K562 (cell line): Measurements from ENCODE around the gene VMP1. TPM values are rescaled to one million over a fixed set of nuclear protein-coding genes. Genes with fewer than 3 reads are reported as not detected.

Source experiments
- ARID1B ChIP-seq: fragments of 450-650 bp; IDR thresholded peaks from 2 replicates; pipeline ENCODE4 v1.6.1; 2016; ENCODE audit warnings: antibody characterized with exemption, mild to moderate bottlenecking, inconsistent platforms
- FOXM1 ChIP-seq, 2 experiments: fragments of 450-650 bp in 1 of 2; sonication (generic) in 1 of 2; formaldehyde crosslinking in 1 of 2; IDR thresholded peaks; 2 replicates each; pipeline versions ENCODE4 v1.6.1 to v1.9.0; 2017 to 2022; ENCODE audit warnings: low read depth in 2 of 2, mild to moderate bottlenecking in 2 of 2, missing genetic modification reagents in 1 of 2, moderate library complexity in 1 of 2
- PCBP2 ChIP-seq: fragments of 200-400 bp; formaldehyde crosslinking; IDR thresholded peaks from 2 replicates; pipeline ENCODE4 v1.6.1; 2018; ENCODE audit warnings: low read length, low read depth, mild to moderate bottlenecking, moderate library complexity; ENCODE audit not compliant: poor library complexity, severe bottlenecking
- PTTG1 ChIP-seq: fragments of 450-650 bp; IDR thresholded peaks from 2 replicates; pipeline ENCODE4 v1.6.1; 2016; ENCODE audit warnings: low read depth, mild to moderate bottlenecking, missing genetic modification characterization, missing compliant biosample characterization
- SIX5 ChIP-seq, 2 experiments: IDR thresholded peaks; 2 replicates each; pipeline ENCODE4 v1.6.1; 2011; ENCODE audit warnings: low read length in 2 of 2, borderline replicate concordance in 1 of 2, low read depth in 1 of 2, mild to moderate bottlenecking in 1 of 2, moderate library complexity in 1 of 2; ENCODE audit not compliant: insufficient read depth in 1 of 2
- SRSF9 ChIP-seq: fragments of 200-400 bp; formaldehyde crosslinking; IDR thresholded peaks from 2 replicates; pipeline ENCODE4 v1.6.1; 2017; ENCODE audit warnings: low read depth, low read length, borderline replicate concordance
- THRAP3 ChIP-seq: fragments of 450-650 bp; IDR thresholded peaks from 2 replicates; pipeline ENCODE4 v1.6.1; 2016; ENCODE audit warnings: mild to moderate bottlenecking, inconsistent platforms, borderline replicate concordance
- ZFX ChIP-seq: sonication (generic); formaldehyde crosslinking; IDR thresholded peaks from 2 replicates; pipeline ENCODE4 v1.8.0; 2022; ENCODE audit warnings: mild to moderate bottlenecking, missing genetic modification reagents, moderate library complexity
- ZNF134 ChIP-seq: fragments of 250-450 bp; sonication (Bioruptor Pico); conservative IDR thresholded peaks from 2 replicates; pipeline ENCODE4 v1.4.0; 2020
- polyA plus RNA-seq, 8 experiments: library from polyadenylated mRNA; depleted of rRNA in 4 of 8; stranded (reverse) in 5 of 8; unstranded in 3 of 8; fragments of >200 nt; fragmentation: Nextera tagmentation in 2 of 8; fragmentation: Illumina TruSeq in 1 of 8; extraction: Ambion mirVana in 2 of 8; extraction: Trizol in 1 of 8; gene quantifications; 2 replicates each; pipeline versions ENCODE4 v1.2.1 to v1.2.3, GENCODE V29; 2011 to 2014; ENCODE audit warnings: inconsistent platforms in 1 of 8, missing spikeins in 1 of 8
- total RNA-seq, 7 experiments: library from RNA; depleted of rRNA in 6 of 7; stranded (reverse); fragments of >200 nt in 6 of 7; fragmentation: Illumina TruSeq in 2 of 7; extraction: Trizol in 2 of 7; gene quantifications; 2 replicates each; pipeline versions ENCODE4 v1.2.1 to v1.2.3, GENCODE V29; 2011 to 2021; ENCODE audit warnings: low replicate concordance in 1 of 7
- TF ChIP-seq, protein P1 (sequence below): sonication (generic); formaldehyde crosslinking; IDR thresholded peaks from 2 replicates; pipeline ENCODE4 v1.8.1; 2023; ENCODE audit warnings: mild to moderate bottlenecking, missing genetic modification reagents
- TF ChIP-seq, protein P2 (sequence below): fragments of 450-650 bp; formaldehyde crosslinking; IDR thresholded peaks from 2 replicates; pipeline ENCODE4 v1.4.0; 2020; ENCODE audit warnings: mild to moderate bottlenecking, moderate library complexity
- TF ChIP-seq, protein P3 (sequence below): fragments of 450-650 bp; IDR thresholded peaks from 2 replicates; pipeline ENCODE4 v1.6.1; 2016; ENCODE audit warnings: antibody characterized with exemption

The VMP1 gene
- total and polyA plus RNA-seq, 9 of the 15 experiments (the other 6 are each of a cell fraction or from before 2014, with no cell fraction given), result 123 to 304 (median 151) TPM

DNA sequence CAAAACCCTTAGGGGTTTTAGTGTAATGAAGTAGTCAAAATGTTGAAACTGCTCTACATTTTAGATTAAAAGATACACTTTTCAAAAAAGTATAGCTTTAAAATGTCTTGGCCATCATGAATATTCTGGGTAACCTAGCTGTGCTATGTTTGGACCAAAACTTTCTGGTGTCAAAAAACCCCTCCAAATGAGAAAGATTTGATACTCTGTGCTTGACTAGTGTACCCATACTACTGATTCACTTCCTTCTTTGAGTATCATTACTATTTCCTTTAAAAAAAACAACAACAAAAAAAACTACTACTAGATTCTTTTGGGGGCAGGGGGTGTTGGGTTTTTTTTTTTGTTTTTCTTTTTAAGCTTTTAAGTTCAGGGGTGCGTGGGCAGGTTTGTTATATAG, 37.5 kb upstream of the VMP1 start (continued):
- TF ChIP-seq, protein P1, sequence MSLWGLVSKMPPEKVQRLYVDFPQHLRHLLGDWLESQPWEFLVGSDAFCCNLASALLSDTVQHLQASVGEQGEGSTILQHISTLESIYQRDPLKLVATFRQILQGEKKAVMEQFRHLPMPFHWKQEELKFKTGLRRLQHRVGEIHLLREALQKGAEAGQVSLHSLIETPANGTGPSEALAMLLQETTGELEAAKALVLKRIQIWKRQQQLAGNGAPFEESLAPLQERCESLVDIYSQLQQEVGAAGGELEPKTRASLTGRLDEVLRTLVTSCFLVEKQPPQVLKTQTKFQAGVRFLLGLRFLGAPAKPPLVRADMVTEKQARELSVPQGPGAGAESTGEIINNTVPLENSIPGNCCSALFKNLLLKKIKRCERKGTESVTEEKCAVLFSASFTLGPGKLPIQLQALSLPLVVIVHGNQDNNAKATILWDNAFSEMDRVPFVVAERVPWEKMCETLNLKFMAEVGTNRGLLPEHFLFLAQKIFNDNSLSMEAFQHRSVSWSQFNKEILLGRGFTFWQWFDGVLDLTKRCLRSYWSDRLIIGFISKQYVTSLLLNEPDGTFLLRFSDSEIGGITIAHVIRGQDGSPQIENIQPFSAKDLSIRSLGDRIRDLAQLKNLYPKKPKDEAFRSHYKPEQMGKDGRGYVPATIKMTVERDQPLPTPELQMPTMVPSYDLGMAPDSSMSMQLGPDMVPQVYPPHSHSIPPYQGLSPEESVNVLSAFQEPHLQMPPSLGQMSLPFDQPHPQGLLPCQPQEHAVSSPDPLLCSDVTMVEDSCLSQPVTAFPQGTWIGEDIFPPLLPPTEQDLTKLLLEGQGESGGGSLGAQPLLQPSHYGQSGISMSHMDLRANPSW (CRISPR knock-in tag), result no peak
- TF ChIP-seq FOXM1 (IDR thresholded peaks at IDR 0.05; ENCODE audit: low read depth) (no peak), FOXM1 (CRISPR knock-in tag; IDR thresholded peaks at IDR 0.05; ENCODE audit: low read depth) (no peak), PCBP2 (no peak), ZFX (CRISPR knock-in tag) (no peak), ARID1B (no peak), PTTG1 (tag) (no peak), THRAP3 (no peak), ZNF134 (CRISPR knock-in tag) (no peak), SIX5 (IDR thresholded peaks at IDR 0.05; ENCODE audit: borderline replicate concordance in 1 of 2, insufficient read depth in 1 of 2, low read depth in 1 of 2, low read length in 2 of 2) (no peak), SRSF9 (no peak)
- TF ChIP-seq, protein P2, sequence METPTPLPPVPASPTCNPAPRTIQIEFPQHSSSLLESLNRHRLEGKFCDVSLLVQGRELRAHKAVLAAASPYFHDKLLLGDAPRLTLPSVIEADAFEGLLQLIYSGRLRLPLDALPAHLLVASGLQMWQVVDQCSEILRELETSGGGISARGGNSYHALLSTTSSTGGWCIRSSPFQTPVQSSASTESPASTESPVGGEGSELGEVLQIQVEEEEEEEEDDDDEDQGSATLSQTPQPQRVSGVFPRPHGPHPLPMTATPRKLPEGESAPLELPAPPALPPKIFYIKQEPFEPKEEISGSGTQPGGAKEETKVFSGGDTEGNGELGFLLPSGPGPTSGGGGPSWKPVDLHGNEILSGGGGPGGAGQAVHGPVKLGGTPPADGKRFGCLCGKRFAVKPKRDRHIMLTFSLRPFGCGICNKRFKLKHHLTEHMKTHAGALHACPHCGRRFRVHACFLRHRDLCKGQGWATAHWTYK, result no peak
- TF ChIP-seq, protein P3, sequence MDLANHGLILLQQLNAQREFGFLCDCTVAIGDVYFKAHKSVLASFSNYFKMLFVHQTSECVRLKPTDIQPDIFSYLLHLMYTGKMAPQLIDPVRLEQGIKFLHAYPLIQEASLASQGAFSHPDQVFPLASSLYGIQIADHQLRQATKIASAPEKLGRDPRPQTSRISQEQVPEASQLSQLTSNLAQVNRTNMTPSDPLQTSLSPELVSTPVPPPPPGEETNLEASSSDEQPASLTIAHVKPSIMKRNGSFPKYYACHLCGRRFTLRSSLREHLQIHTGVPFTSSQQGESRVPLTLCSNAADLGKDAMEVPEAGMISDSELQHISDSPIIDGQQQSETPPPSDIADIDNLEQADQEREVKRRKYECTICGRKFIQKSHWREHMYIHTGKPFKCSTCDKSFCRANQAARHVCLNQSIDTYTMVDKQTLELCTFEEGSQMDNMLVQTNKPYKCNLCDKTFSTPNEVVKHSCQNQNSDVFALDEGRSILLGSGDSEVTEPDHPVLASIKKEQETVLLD, result no peak
